ENCODE results near the gene RYR1. TPM values are rescaled to one million over a fixed set of nuclear protein-coding genes. Genes with fewer than 3 reads are reported as not detected.

RYR1 gene
- total and polyA plus RNA-seq, 2 of the 13 experiments (the other 11 are each of a cell fraction or from before 2014, with no cell fraction given) = 0.03 TPM; not detected in 1

DNA sequence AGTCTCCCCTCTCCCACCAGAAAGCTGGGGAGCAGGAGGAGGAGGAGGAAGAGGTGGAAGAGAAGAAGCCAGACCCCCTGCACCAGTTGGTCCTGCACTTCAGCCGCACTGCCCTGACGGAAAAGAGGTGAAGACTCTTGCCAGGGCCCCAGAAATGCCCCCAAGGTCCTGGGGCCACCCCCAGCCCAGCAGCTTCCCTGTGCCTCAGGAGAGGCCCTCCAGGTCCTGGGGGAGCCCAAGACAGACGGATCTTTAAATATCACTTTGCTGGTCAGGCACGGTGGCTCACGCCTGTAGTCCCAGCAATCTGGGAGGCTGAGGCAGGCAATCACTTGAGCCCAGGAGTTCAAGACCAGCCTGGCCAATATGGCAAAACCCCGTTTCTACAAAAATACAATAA is 95.4 kb downstream of the RYR1 start:
- no peaks in the 10 kb centered on the region for H4K20me1 ChIP-seq (ENCODE audit: insufficient read depth, low read length)
- ChIA-PET POLR2A (no interaction called here), CTCF (ENCODE audit: low intra/inter-chr PET ratio, low total read pairs) (no interaction called here)
- H3K36me3 ChIP-seq (replicated peaks in 1 of 2; ENCODE audit: control insufficient read depth in 1 of 2, insufficient read depth in 2 of 2, low read length in 2 of 2) = no peaks in the 10 kb centered on the region
- peaks cover 1 to 5% of the 10 kb centered on the region in 2 experiments; a peak in 3 of 5 replicates for H3K27me3 ChIP-seq (ENCODE audit: control insufficient read depth in 1 of 2, insufficient read depth in 2 of 2, low read length in 2 of 2)
- FAIRE-seq (no peak), ATAC-seq (no peak), DNase-seq (ENCODE audit: low spot score) (no peak)
- H3K9ac ChIP-seq (ENCODE audit: insufficient read depth, low read depth, low read length) = no peak overlapping the region
- H3K4me2 ChIP-seq (ENCODE audit: low read depth, low read length) = no peak overlapping the region
- TF ChIP-seq CREB3 (CRISPR knock-in tag; IDR thresholded peaks at IDR 0.05) = no peak
- TF ChIP-seq ZNF550 (CRISPR knock-in tag; IDR thresholded peaks at IDR 0.05; ENCODE audit: borderline replicate concordance) = no peak
- no peak for TF ChIP-seq PRDM10 (CRISPR knock-in tag; IDR thresholded peaks at IDR 0.05; ENCODE audit: low read depth)
- no peak for TF ChIP-seq AKNA (CRISPR knock-in tag; IDR thresholded peaks at IDR 0.05; ENCODE audit: borderline replicate concordance)
- TF ChIP-seq KDM5A (IDR thresholded peaks at IDR 0.05; ENCODE audit: borderline replicate concordance, low read length) = no peak
- TF ChIP-seq EHMT2 (IDR thresholded peaks at IDR 0.05; ENCODE audit: borderline replicate concordance, low read depth, low read length) = no peak
- TF ChIP-seq MED8 (CRISPR knock-in tag; IDR thresholded peaks at IDR 0.05; ENCODE audit: insufficient replicate concordance) = no peak
- TF ChIP-seq SMARCC2 (IDR thresholded peaks at IDR 0.05) = no peak
- TF ChIP-seq ZFP82 (CRISPR knock-in tag; IDR thresholded peaks at IDR 0.05; ENCODE audit: borderline replicate concordance) = no peak
- BruUV-seq (replicated peaks) = no TSS peak
- H3K4me1 ChIP-seq (ENCODE audit: insufficient read depth, low read length) = no peaks in the 10 kb centered on the region
- intact Hi-C loops (cut with micrococcal nuclease; ENCODE audit: unreplicated experiment) (no loop called here), in situ Hi-C loops (cut with HindIII; ENCODE audit: extremely low pct_ligation_motif_present, low pct_unique_long_range_greater_than_20kb) (no loop called here)
- no peak overlapping the region for H3K4me3 ChIP-seq (replicated peaks in 1 of 3; ENCODE audit: insufficient read depth in 1 of 3, low read depth in 2 of 3, low read length in 3 of 3)
- H2AFZ ChIP-seq (ENCODE audit: low read length) = no peak overlapping the region
- 50% methylated on average over 2 of the region's 6 CpGs for whole genome bisulfite sequencing (ENCODE audit: low lambda C conversion rate)
- no peaks in the 10 kb centered on the region for H3K9me3 ChIP-seq (ENCODE audit: low read length)
- no peaks in the 10 kb centered on the region for H3K79me2 ChIP-seq (ENCODE audit: insufficient read depth, low read length)
- no peak overlapping the region for H3K27ac ChIP-seq (ENCODE audit: extremely low read length, insufficient read depth, low read length)
